HUES6 (cell line): ENCODE measurements around the gene CBFA2T3.

Experiments used
- H3K27ac ChIP-seq: 2 replicates; pipeline ENCODE4 v1.7.0; 2013; ENCODE audit warnings: low read depth, mild to moderate bottlenecking, low read length, inconsistent platforms
- H3K27me3 ChIP-seq: 2 replicates; pipeline ENCODE4 v1.6.1; 2013; ENCODE audit warnings: low read length; ENCODE audit not compliant: control insufficient read depth, insufficient read depth
- H3K36me3 ChIP-seq: 2 replicates; pipeline ENCODE4 v1.6.1; 2013; ENCODE audit warnings: low read length; ENCODE audit not compliant: control insufficient read depth, insufficient read depth
- H3K4me1 ChIP-seq: 2 replicates; pipeline ENCODE4 v1.6.1; 2013; ENCODE audit warnings: low read length; ENCODE audit not compliant: control insufficient read depth, insufficient read depth
- H3K4me3 ChIP-seq: 2 replicates; pipeline ENCODE4 v1.5.1; 2013; ENCODE audit warnings: low read depth, low read length
- H3K9ac ChIP-seq: one replicate; pipeline ENCODE4 v1.6.1; 2013; ENCODE audit warnings: mild to moderate bottlenecking, low read length
- H3K9me3 ChIP-seq: 2 replicates; pipeline ENCODE4 v1.6.1; 2013; ENCODE audit warnings: low read depth, low read length; ENCODE audit not compliant: control insufficient read depth, insufficient read depth

CBFA2T3 gene

DNA sequence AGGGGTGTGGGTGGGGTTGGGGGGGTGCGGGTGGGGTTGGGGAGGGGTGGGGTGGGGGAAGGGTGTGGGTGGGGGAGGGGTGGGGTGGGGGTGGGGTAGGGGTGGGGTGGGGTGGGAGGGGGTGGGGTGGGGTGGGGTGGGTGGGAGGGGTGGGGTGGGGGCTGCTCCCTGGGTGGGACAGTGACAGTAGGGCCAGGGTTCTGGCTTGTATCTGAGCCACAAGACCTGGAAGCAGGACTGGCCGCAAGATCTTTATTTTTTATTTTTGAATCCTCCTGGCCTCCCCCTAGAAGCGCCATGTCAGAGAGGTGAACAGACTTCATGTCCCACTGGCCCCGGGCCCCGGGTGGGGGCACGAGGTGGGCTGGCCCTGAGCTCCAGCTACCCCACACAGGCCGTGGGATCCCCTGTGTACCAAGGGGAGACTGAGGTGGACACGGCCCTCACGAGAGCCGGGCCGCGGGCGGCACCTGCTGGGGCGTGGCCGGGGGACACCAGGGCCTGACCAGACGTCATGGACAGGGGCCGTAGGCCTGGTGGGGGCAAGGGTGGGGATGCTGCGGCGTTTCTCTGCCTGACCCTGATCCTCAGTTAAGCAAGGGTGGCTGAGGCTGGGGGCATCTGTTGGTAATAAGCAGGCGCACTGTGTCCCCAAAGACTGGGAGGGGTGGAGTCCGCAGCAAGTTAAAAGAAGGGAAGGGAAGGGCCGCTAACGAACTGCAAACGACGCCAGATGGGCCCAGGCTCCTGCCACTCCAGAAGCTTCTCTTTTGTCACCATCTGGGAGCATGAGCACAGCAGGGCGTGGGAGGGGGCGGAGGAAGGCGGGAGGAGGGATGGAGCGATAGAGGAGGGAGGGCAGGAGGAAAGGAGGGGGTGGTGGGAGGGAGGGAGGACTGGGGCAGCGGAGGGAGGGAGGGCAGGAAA, 88.3 kb downstream of the CBFA2T3 start:
- Histone ChIP-seq H3K9ac (no peak overlapping the region), H3K36me3 (no peaks in the 10 kb centered on the region), H3K4me1 (no peaks in the 10 kb centered on the region), H3K9me3 (peaks cover 6% of the 10 kb centered on the region; the same call in 1 of the 2 replicates), H3K4me3 (no peak overlapping the region), H3K27me3 (no peaks in the 10 kb centered on the region; the same call in 1 of the 2 replicates), H3K27ac (no peak overlapping the region)

GRCh38 chr16:88888057-88888456, 89.0 kb downstream of the CBFA2T3 start:
- H3K4me3 ChIP-seq, result no peak overlapping the region
- H3K36me3 ChIP-seq, result no peaks in the 10 kb centered on the region
- no peaks in the 10 kb centered on the region; the same call in 1 of the 2 replicates for H3K27me3 ChIP-seq
- no peak overlapping the region for H3K9ac ChIP-seq
- H3K9me3 ChIP-seq, result peaks cover 6% of the 10 kb centered on the region; the same call in 1 of the 2 replicates
- no peaks in the 10 kb centered on the region for H3K4me1 ChIP-seq
- H3K27ac ChIP-seq, result no peak overlapping the region

- Histone ChIP-seq H3K9me3 (peaks cover 6% of the 10 kb centered on the region; the same call in 1 of the 2 replicates), H3K27ac (no peak overlapping the region), H3K36me3 (no peaks in the 10 kb centered on the region), H3K4me1 (no peaks in the 10 kb centered on the region), H3K4me3 (no peak overlapping the region), H3K9ac (no peak overlapping the region), H3K27me3 (no peaks in the 10 kb centered on the region; the same call in 1 of the 2 replicates)
Observed at GRCh38 chr16:88886845-88887521, 90.0 kb downstream of the CBFA2T3 start.

DNA sequence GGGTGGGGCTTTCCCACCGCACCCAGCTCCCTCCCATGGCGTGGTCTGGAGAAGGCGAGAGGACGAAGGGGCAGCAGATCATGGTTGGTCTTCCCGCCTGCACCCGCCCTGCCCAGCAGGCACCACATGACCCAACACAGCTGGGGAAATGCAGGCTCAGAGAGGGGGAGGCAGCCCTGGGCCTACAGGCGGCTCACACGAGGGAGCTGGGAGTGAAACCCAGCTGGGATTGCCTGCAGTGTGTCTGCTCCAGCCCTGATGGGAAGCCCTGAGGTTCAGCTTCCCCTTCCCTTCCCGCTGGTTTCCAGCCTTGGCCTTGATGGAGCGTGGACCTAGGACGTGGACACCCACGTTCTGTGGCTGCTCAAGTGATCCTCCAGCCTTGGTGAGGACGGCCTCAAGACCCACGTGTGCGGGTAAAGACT, 90.6 kb downstream of the CBFA2T3 start:
- H3K9ac ChIP-seq, result no peak overlapping the region
- peaks cover 2% of the 10 kb centered on the region; the same call in 1 of the 2 replicates for H3K27me3 ChIP-seq
- H3K9me3 ChIP-seq, result peaks cover 6% of the 10 kb centered on the region; the same call in 1 of the 2 replicates
- no peaks in the 10 kb centered on the region for H3K4me1 ChIP-seq
- no peaks in the 10 kb centered on the region for H3K36me3 ChIP-seq
- H3K27ac ChIP-seq, result no peak overlapping the region
- H3K4me3 ChIP-seq, result no peak overlapping the region

DNA sequence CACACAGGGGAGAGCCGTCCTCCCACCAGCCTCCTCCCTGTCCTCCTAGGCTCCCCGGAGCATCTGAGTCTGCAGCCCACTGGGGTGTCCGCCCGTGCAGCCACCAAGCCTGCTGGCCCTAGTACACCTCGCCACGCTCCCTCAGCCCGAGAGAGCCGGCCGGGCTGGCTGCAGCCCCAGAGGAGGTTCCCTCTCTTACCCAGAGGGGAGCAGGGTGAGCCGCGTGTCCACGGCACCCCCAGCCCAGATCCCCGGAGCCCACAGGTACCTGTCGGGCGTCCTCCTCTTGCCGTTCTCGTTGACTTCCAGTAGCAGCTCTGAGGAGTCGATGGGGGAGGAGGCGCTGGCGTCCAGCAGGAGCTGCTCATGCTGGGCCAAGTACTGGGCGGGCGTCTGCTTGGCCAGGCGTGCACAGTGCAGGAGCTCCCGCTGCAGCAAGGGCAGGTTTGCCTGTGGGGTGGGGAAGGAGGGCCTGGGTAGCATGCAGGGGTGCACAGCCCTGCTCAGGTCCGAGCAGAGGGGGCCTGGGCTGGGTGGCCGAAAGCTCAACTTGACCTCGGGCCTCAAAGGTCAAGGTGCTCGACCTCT, 91.2 kb downstream of the CBFA2T3 start:
- Histone ChIP-seq H3K4me1 (no peaks in the 10 kb centered on the region), H3K27ac (no peak overlapping the region), H3K9ac (no peak overlapping the region), H3K36me3 (no peaks in the 10 kb centered on the region), H3K9me3 (peaks cover 6% of the 10 kb centered on the region; the same call in 1 of the 2 replicates), H3K27me3 (peaks cover 4% of the 10 kb centered on the region; the same call in 1 of the 2 replicates), H3K4me3 (no peak overlapping the region)

DNA sequence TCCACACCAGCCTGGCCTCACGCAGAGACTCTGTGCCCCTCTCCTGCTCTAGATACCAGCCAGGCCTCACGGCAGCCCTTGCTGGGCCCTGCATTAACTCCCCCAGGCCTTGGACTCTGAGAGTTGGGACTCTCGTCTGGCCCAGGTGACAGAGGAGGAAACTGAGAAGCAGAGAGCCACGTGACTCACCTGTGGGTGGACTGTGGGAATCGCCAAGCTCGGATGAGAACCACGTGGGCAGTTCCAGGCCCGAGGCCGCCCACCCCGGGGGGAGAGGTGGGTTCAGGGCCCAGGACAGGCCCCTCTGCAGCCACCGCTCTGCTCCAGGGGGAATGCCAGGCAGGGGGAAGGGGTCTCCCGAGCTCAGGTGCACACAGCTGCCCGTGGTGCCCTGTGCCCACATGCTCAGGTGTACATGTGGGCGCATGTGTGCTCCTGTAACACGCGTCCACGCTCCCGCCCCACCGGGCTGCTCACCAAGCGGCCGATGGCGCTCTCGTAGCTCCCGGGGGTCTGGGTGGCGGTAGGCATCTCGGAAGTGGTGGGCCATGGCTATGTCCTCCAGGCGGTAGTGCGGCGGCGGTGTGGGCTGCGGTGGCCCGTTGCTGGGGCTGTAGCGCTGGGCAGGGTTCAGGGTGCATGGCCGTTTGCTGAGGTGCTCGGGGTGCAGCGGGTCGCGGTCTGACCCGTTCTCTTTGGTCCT, 92.3 kb downstream of the CBFA2T3 start:
- Histone ChIP-seq H3K9me3 (peaks cover 4% of the 10 kb centered on the region; the same call in 1 of the 2 replicates), H3K9ac (no peak overlapping the region), H3K4me1 (no peaks in the 10 kb centered on the region), H3K4me3 (no peak overlapping the region), H3K27ac (no peak overlapping the region), H3K27me3 (peaks cover 7% of the 10 kb centered on the region; the same call in 1 of the 2 replicates), H3K36me3 (no peaks in the 10 kb centered on the region)

DNA sequence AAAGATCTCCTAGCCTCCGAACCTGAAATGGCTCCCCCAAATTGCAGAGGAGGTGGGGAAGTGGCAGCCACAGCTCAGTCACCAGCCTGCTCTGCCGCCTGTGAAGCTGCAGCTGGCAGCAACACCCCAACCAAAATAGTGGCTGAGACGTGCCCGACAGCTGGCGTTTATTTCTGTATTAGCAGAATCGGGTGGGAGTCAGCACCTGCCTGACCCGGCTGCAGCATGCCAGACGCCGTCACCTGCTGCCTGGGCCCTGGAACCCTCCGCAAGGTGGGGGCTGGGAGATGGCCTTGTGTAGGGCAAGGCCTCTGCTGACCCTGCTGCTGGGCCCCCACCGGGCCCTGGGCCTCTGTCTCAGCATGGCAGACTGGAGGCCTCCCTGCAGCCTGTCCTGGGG, 93.1 kb downstream of the CBFA2T3 start:
- no peaks in the 10 kb centered on the region for H3K9me3 ChIP-seq
- no peaks in the 10 kb centered on the region for H3K4me1 ChIP-seq
- H3K27ac ChIP-seq, result no peak overlapping the region
- no peaks in the 10 kb centered on the region for H3K36me3 ChIP-seq
- no peak overlapping the region for H3K9ac ChIP-seq
- no peak overlapping the region for H3K4me3 ChIP-seq
- H3K27me3 ChIP-seq, result peaks cover 7% of the 10 kb centered on the region; the same call in 1 of the 2 replicates

DNA sequence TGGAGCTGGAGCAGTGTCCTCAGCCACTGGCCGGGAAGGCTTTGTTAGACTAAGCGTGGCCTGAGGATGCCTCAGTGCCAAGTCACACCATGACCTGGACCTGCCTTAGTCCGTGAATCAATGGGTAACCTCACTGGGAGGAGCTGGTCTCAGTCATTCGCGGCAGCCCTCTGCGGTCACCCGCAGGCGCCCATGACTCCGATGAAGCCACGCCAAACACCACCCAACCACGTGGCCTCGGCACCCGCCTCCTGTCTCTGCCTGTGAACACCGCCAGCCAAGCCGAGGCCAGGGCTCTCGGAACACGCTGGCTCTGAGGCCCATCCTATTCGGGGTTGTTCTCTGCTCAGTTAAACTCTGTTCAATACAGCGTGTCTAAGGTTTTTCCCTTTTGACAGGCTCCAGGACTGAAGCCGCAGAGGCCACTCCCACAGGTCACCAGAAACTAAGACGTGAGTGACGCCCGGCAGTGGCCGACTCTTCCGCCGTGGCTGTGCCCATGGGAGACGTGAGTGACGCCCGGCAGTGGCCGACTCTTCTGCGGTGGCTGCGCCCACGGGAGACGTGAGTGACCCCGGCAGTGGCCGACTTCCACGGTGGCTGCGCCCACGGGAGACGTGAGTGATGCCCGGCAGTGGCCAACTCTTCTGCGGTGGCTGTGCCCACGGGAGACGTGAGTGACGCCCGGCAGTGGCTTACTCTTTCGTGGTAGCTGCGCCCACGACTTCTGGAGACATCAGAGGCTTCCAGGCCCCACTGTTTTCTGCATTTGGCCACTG, 93.7 kb downstream of the CBFA2T3 start:
- H3K4me1 ChIP-seq, result no peaks in the 10 kb centered on the region
- H3K9me3 ChIP-seq, result no peaks in the 10 kb centered on the region
- no peak overlapping the region for H3K4me3 ChIP-seq
- H3K27ac ChIP-seq, result no peak overlapping the region
- peaks cover 7% of the 10 kb centered on the region; the same call in 1 of the 2 replicates for H3K27me3 ChIP-seq
- H3K36me3 ChIP-seq, result no peaks in the 10 kb centered on the region
- no peak overlapping the region for H3K9ac ChIP-seq

GRCh38 chr16:88882358-88883030, 94.5 kb downstream of the CBFA2T3 start:
- no peaks in the 10 kb centered on the region for H3K36me3 ChIP-seq
- no peaks in the 10 kb centered on the region for H3K9me3 ChIP-seq
- no peak overlapping the region for H3K27ac ChIP-seq
- peaks cover 7% of the 10 kb centered on the region; the same call in 1 of the 2 replicates for H3K27me3 ChIP-seq
- no peaks in the 10 kb centered on the region for H3K4me1 ChIP-seq
- H3K9ac ChIP-seq, result no peak overlapping the region
- no peak overlapping the region for H3K4me3 ChIP-seq
